Endothelial cell of umbilical vein (primary cell): Measurements from ENCODE around the gene UPF2.

ENCODE experiments used
- CTCF ChIP-seq, 2 donors: IDR thresholded peaks; 1 replicate in 1 of 2; 2 replicates in 1 of 2; pipeline ENCODE4 v1.5.1; 2011; ENCODE audit warnings: low read length in 2 of 2, mild to moderate bottlenecking in 2 of 2, moderate library complexity in 2 of 2, control low read depth in 1 of 2, inconsistent platforms in 1 of 2, low read depth in 1 of 2; ENCODE audit not compliant: insufficient read depth in 1 of 2; ENCODE audit errors: extremely low read depth in 1 of 2
- MAX ChIP-seq: IDR thresholded peaks from 2 replicates; pipeline ENCODE4 v1.6.1; 2011; ENCODE audit not compliant: insufficient read depth, insufficient read length
- POLR2AphosphoS5 ChIP-seq: IDR thresholded peaks from 2 replicates; pipeline ENCODE4 v1.6.1; 2012; ENCODE audit warnings: low read depth, mild to moderate bottlenecking, control low read depth, low read length, moderate library complexity; ENCODE audit not compliant: insufficient read depth

DNA sequence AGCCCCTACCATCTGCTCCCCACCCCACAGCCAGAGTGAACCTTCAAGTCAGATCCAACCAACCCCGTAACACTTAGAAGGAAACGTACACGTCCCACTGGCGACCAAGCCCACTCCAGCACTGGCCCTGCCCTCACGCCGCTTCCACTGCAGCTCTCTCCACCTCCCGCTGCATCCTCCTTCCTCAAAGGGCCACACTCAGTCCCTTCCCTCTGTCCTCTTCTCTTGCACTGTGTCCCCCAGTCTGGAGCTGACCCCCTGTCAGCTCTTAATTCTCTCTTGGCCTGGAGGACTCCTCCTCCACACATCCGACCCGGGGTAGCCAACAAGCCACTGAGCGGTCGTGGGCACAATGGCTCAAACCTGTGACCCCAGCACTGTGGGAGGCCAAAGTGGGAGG is 133.6 kb downstream of the UPF2 start:
- TF ChIP-seq MAX (no peak), CTCF (IDR thresholded peaks at IDR 0.05; ENCODE audit: extremely low read depth in 1 of 2, insufficient read depth in 1 of 2, low read depth in 1 of 2, low read length in 2 of 2) (no peak), POLR2AphosphoS5 (no peak)
